GM10847 (cell line): Measurements from ENCODE around the gene DTX3L.

Experiments
- POLR2A ChIP-seq: IDR thresholded peaks from 2 replicates; pipeline ENCODE4 v1.6.1; 2011; ENCODE audit not compliant: insufficient read length; ENCODE audit errors: extremely low read depth

DTX3L gene

GRCh38 chr3:122564155-122564912 lies at the start of gene DTX3L, which contains the start of gene PARP9:
TSS of gene DTX3L (plus strand) at chr3:122564338. CDS start at chr3:122564427, 89 bp downstream.
TSS of gene PARP9 (minus strand) at chr3:122564300. CDS start at chr3:122559620, 4,680 bp downstream.
- TF ChIP-seq POLR2A, result peak; percentile 58

- no peak for TF ChIP-seq POLR2A
These were observed 49.1 kb upstream of the DTX3L start for GRCh38 chr3:122515020-122515468.

DNA sequence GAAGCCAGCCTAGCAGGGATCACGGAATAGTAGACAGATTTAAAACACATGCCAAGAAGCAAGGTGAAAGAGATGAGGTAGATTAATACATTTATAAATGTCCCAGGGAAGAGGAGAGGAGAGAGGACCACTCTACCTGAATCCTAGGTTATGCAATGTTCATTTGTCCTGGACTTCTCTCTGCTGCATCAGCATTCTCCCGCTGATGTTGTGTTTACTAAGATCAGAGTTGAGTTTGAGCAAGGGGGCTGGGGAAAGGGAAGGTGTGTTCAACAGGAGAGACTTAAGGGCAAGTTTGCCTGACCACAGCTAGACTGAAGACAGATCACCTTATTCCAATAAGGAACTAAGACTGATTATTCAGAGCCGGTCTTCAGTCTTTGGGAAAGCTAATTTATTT lies 48.3 kb upstream of the DTX3L start:
- no peak for TF ChIP-seq POLR2A

GRCh38 chr3:122516846-122517360 lies 47.2 kb upstream of the DTX3L start:
- TF ChIP-seq POLR2A, result no peak

DNA sequence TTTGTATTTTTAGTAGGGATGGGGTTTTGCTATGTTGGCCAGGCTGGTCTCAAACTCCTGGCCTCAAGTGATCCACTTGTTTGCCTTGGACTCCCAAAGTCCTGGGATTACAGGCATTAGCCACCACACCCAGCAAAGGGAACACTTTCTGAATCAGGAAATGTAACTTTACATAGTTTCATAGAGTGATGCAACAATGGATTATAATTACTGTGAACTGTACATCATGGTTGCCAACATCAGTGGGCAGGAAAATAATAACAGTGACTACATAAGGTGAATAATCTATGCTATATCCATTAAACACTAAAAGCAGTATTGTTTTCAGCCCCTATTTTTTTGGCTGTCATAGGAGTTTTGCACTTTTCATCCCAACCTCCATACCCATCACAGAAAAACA lies 44.4 kb upstream of the DTX3L start:
- no peak for TF ChIP-seq POLR2A

DNA sequence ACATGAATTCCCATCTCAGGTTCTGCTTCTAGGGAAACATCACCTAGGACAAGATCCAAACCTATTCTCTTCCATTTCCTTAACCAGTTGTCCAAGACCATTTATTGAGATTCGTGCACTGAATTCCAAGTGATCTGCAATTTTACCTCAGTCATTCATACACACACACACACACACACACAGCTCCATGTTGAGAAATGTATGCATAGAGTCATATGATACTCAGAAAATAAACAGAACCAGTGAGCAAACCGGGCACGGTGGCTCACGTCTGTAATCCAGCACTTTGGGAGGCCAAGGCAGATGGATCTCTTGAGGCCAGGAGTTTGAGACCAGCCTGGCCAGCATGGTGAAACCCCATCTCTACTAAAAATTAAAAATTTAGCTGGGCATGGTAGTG lies 43.3 kb upstream of the DTX3L start:
- no peak for TF ChIP-seq POLR2A

- no peak for TF ChIP-seq POLR2A
These were observed 40.8 kb upstream of the DTX3L start for GRCh38 chr3:122523317-122523716.

- no peak for TF ChIP-seq POLR2A
These were observed 34.0 kb upstream of the DTX3L start for GRCh38 chr3:122530164-122530563.

DNA sequence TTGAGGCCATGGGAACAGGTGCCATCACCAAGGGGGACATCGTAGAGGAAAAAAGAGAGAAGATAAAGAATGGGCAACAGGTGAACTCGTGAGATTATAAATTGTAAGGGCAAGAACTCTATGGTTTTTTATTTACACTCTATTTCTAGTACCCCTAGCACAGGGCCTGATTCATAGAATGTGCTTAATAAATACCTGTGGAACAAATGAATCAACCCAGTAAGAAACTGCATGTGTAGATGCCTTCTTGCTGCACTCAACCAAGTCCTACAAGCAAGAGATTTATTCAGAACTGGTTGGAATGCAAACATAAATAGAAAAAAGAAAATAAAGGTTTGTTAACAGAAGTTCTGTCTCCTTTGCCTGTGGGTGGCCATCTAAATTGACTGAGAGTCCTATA lies 30.7 kb upstream of the DTX3L start:
- no peak for TF ChIP-seq POLR2A

DNA sequence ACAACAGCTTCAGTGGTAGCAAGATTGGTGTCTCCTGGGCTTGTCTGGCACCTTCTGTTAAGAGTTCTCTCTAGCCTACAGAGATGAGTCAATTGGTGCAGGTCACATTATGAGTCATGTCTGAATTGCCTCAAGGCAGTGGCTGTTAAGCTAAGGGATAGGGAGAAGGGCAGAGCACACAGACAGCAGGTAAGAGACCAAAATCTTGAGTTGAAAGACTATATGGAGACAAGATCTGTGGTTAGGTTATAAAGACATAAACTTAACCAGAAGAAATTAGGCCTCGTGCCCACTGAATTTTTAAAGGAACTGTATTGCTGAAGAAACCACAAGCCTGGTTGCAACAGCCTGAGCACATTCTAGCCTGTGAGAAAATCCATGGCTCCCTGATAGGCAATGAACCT lies 30.2 kb upstream of the DTX3L start:
- TF ChIP-seq POLR2A, result no peak

DNA sequence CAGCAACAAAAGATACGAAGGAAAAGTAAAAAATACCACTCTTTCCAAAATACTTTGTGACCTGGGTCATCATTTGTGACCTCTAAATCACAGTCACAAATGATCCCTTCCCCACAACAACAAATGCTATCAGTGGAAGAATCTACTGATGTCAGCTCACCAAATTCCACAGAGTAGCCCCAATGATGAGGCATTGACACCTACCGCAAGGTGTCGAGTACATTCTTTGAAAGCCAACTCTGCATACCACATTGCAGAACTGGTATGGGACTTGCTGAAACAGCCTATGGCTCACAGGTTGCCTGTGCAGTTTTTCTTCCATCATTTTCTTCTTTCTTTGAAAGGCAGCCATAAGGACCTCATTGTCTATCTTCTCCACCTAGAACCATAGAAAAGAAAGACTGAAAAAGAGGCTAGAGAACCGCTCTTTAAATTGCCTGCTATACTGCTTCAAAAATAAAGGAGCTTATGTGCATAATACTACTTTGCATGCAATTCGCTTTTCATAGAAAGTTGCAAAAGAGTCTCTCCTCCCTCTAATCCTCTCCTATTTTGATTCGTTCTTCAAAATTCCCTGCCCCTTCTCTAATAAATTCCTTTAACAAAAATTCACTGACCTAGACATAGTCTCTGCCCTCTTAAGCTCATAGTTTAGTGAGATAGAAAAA lies 28.0 kb upstream of the DTX3L start:
- TF ChIP-seq POLR2A, result no peak

- no peak for TF ChIP-seq POLR2A
These were observed 27.5 kb upstream of the DTX3L start for GRCh38 chr3:122536632-122537001.

- no peak for TF ChIP-seq POLR2A
These were observed 25.1 kb upstream of the DTX3L start for GRCh38 chr3:122538956-122539490.

GRCh38 chr3:122546151-122546550 lies 18.0 kb upstream of the DTX3L start:
- TF ChIP-seq POLR2A, result no peak

DNA sequence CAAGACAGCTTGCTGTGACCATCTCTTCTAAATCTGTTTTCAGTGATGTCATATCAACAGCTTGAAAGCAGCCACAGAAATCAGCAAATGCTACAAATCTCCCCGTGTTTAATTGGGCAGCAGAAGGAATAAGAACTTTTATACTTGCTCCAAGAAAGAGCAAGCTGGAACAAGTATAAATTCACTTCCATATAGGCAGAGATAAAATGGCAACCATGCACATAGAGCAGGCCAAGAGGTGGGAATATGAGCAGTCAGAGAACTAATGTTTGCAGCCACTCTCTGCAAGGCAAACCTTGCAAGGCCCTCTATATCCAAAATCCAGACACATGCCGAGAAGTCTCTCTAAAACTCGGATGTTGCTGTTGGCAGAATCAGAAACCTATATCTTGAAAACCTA lies 16.1 kb upstream of the DTX3L start:
- no peak for TF ChIP-seq POLR2A

- TF ChIP-seq POLR2A, result no peak
These were observed 15.5 kb upstream of the DTX3L start for GRCh38 chr3:122548619-122549018.

- no peak for TF ChIP-seq POLR2A
These were observed 11.0 kb upstream of the DTX3L start for GRCh38 chr3:122553171-122553570.
